Measurements from ENCODE around the gene VASH1. TPM values are rescaled to one million over a fixed set of nuclear protein-coding genes. Genes with fewer than 3 reads are reported as not detected.

VASH1 gene
- total RNA-seq, 1 donor from 2014 or later = 13.1 TPM

DNA sequence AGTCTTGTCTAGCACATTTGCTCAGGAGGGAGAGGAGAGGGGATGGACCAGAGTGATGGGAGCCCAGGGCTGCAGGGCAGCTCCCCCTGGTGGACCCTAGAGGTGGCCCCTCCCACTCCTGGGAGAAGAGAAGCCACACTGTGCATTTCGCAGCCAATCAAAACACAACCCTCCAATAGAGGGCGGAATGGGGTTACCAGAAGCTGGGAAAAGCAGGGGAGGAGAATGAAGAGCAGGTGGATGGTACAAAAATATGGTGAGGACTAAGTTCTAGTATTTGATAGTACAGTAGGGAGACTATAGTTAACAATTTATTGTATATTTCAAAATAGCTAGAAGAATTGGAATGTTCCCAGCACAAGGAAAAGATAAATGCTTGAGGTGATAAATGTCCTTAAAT, 23.6 kb downstream of the VASH1 start:
- peak; percentile 88 for DNase-seq

- no peak for DNase-seq
Observed at GRCh38 chr14:76786601-76787000, 25.3 kb downstream of the VASH1 start.

DNA sequence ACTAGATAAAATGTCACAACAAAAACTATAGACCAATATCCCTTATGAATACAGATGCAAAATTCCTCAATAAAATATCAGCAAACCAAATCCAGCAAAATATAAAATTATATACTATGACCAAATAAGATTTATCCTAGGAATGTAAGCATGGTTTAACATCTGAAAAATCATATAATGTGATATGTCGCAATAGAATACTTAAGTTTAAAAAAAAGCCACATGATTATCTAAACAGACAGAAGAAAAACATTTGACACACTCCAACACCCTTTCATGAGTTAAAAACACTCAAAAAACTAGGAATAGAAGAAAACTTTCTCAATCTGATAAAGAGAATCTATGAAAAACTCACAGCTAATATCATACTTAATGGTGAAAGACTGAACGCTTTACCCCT, 31.2 kb downstream of the VASH1 start:
- no peak for DNase-seq

DNA sequence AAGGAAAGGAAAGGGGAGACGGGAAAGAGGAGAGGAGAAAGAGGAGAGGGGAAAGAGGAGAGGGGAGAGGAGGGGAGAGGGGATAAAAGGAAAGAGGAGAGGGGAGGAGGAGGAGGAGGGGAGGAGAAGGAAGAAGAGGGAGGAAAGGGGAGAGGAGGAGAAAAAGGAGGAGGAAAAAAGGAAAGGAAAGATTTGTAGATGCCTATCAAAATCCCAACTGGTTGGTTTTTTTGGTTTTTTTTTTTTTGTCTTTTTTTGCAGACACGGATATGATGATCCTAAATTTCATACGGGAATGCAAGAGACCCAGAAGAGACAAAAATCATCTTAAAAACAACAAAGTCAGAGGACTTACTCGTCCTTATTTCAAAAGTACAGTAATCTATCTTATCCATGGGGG, 32.1 kb downstream of the VASH1 start:
- no peak for DNase-seq

DNA sequence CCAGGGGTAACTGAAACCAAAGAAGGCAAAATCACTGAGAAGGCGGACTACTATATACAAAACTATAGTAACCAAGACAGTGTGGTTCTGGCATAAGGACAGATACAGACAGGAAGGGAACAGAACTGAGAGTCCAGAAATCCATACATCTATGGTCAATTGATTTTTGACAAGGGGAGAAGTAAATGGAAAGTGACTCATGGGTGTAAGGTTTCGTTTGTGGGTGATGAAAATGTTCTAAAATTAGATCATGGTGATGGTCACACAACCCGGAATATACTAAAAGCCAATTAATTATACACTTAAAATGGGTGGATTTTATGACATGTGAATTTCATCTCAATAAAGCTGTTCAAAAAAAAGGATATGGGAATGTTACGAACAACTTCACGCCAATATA, 32.7 kb downstream of the VASH1 start:
- no peak for DNase-seq

DNA sequence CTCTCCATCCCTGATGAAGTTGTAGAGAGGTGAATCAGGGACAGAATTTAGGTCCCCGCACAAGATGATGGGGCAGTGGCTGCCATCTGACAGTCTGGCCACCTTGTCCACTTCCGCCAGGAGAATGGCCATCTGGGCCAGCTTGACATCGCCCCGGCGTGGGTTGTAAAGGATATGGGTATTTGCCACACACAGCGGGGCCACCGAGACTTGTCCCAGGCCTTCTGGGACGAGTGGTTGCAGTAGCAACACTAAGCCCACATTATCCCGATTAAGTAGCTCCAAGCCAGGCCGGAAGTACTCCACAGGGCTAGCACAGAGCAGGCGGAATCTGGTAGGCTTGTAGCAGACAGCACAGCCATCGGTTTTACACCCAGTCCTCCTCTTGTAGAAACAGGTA, 45.2 kb downstream of the VASH1 start:
- DNase-seq = no peak

DNA sequence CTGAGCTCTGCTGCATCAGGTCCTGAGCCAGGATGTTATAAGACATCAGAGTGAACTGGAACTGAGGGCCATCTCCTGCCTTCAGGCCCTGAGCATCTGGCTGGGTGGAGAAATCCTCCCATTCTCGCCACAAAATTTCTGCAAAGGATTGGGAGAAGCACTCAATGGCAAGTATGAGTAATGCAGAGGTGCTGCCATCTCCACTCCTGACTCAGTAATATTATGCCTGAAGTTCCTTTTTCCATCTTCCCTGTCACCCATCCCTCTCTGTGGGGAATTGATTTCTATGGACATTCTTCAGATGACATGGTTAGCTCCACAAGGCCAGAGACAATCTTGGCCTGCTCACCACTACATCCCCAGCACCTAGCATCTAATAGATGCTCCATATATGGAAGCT, 46.7 kb downstream of the VASH1 start:
- DNase-seq = no peak

GRCh38 chr14:76808990-76809389, 47.7 kb downstream of the VASH1 start:
- DNase-seq = no peak

GRCh38 chr14:76810525-76810924, 49.3 kb downstream of the VASH1 start:
- DNase-seq = no peak

DNA sequence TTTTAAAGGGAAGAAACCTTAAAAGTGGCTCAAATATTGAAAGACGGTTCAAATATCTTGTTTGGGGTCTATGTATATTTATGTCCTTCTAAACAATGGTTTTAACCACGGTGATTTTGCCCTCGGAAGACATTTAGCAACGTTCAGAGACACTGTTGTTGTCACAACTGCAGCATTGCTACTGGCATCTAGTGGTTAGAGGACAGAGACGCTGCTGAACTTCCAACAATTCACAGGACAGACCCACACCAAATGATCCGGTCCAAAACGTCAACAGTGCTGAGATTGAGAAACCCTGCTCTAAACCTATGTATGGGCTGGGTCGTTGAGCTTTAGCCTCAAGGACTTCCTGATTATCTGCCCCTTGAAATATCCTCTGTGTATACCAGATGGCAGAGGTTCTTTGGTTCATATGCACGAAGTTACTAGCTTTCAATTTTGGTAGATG, 49.7 kb downstream of the VASH1 start:
- peak; percentile 48 for DNase-seq

DNA sequence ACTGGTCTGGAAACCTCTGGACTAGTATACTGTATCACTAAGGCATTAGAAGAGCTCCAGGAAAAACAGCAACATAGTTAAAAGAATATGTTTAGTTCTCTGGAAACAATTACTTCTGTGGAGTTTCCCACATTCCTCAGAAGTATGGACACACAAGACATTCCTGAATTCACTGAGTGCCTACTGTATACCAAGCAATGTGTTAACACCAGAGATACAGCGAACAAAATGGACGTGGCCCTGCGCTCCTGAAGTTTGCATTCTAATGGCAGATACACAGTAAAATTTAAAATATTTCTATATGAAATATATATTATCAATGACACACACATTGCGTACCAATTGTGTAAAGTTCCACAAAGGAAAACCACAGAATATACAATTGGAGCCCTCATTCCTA, 50.3 kb downstream of the VASH1 start:
- peak; percentile 18 for DNase-seq

DNA sequence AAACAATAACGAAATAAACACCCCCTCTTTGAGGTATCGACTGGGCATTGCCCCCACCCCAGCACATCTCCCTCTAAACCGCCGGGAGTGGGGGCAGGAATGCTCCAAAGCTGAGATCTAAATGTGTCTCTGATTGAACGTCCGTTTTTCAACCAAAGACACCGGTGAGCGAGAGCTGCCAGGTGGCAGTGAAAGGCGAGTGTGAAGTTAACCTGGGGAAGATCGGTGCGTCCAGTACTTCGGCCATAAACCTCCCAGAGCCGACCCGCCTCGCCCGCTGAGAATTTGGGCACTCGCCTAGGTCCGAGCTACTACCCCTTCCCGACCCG, 50.8 kb downstream of the VASH1 start:
- DNase-seq = peak; percentile 26

DNA sequence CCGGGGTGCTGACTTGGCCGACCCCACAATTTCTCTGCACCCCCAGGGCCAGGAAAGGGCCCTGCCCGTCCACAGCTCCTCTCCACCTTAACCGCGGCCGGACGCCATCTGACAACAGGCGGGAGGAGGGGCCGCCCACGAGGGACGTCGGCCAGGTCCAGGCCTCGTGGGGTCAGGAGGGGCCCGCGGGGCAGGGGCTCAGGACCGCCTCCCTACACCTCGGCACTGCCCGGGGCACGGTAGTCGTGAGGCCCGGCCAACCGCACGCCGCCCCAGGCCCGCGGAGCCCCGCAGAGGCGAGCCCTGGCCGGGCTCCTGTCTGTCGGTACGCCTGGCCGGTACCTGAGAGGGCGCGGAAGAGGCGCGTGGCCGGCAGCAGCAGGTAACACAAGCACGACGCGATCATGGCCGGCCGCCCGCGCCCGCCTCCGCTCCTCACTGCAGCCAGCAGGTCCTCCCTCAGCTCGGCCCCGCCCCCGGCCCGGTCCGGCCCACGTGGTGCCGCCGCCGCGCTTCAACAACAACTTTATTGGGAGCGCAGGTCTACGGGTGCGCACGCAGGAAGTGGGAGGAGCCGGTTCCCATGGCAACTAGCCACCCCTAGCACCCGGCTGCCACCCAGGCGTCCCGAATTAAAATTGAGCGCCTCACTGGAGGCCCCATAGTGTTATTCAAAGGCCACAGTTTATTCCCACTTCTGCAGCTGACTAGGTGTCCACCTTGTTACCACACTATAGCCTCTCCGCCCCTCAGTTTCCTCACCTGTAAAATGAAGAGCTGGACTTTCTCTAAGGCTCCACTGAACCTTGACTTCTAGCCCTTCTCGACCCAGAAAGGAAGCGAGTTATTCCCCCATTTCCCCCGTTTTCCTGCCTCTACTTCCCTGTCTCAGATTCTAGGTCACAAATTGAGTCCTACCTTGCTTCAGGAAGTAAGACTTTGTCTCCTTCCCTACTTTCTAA, 51.4 kb downstream of the VASH1 start, which contains the start of gene ANGEL1:
Gene ANGEL1, minus strand, starts transcription at position 461 of the 962 bp plus-strand sequence. Its CDS starts 55 bp downstream, at position 406.
- peak; percentile 97 for DNase-seq

DNA sequence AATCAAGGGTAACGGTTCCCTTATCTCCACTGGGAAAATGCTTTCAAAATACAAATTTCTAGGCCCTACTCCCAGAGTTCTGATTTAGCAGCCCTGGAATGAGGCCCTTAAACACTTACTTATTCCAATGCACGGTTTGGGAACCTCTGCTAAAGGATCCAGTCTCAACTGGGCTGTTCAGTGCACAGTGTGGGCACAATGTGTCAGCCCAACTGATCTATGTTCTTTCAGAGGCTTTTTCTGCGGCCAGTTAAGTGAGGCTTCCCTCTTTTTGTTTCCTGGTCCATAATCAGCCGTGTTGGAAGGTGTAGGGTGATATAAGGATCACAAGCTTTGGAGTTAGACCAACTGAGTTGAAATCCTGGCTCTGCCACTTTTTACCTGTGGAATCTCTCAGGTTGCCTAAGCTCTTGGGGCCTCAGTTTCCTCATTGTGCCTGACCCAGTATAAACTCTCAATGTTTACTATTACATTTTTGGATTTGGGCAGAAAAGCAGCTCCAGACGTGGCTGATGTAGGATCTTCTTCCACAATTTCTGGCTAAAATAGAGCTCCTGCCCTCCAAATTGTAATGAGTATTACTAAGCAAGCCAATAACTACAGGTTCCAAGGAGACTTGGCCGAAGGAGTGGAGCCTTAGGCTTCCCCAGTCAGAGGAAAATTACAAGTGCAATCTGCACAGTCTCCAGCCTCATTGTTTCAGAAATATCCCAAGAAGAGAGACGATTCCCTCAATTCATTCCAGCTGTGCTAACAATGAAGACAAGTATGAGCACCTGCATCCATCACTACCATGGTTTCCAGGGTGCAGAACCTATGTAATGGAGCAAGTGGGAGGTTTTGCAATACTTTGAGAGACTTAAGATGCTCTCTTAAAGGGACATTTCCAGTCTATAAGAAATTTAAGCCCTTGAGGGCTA, 53.7 kb downstream of the VASH1 start:
- DNase-seq = peak; percentile 91

DNA sequence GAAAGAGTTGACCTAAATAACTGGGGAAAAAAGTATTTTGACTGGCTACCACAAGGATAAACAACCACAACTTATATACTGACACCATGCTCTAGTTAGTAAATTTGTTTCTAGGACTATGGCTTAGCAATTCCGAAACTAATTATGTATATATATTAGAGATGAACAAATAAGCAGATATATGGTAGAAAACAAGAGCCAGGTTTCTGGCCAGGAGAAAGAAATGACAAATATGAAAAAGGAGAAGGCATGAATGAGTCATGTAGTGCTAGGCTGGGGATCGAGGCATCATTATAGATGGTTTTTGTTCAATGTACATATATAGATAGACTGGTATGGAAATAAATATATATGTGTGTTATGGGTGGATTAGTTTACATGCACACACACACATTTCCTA, 59.4 kb downstream of the VASH1 start:
- DNase-seq = no peak

GRCh38 chr14:76826122-76826521, 64.9 kb downstream of the VASH1 start, which contains the start of gene LRRC74A:
TSS of gene LRRC74A (plus strand) at chr14:76826408. CDS start at chr14:76826698, 290 bp downstream.
- DNase-seq = no peak

DNA sequence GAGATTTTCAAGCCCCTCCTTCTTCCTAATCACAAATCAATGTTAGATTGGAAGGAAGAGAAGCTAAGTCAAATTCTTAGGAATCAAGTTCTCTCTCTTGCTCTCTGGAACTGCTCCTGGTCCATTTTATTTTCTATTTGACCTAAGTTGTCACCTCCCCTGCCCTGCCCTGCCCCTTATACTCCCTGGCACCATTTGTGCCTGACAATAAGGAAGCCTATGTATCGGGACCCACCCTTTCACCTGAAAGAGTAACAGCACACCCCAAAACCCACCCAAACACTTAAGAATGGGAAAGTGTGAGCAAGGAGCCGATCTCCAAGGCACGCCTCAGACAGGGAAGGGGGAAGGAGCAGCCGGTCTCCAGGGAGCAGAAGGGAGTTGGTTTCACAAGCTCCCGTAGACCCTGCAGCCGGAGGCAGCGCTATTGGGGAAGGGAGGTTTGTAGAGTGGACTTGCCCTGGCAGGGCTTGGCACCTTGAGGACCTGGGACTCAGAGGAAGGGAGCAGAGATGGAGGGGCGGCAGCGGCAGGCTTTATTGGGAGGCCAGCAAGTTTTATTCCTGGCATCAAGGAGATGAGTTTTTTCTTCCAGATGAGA, 66.5 kb downstream of the VASH1 start:
- no peak for DNase-seq

DNA sequence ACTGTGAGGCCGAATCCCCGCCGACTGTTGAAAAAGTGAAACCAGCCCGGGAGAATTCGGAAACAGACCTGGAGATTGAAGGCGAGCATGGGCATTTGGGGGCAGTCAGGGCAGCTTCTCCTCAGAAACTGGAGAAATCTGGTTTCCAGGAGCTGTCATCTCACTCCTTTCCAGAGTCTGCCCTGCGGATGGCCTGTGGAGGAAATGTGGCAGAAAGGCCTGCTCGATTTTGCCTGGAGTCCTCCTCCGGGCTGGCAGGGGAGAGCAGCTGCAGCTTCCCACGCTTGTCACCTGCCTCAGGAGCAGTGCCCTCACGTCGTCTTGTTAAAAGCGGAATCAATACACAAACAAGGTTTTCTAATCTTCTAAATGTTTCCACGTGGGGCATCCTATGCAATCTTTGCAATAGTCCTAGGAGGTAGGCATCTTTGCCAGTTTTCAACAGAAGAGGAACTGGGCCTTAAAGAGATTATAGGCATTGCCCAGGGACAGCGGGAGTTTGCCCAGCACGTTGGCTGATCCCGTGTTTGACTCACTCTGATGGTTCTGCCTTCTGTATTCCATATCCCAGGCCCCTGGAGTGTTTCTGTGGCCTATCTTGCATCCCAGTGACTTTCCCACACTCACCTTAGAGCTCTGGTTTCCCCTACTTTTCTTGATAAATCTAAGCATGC, 67.2 kb downstream of the VASH1 start:
- peak; percentile 22 for DNase-seq

- peak; percentile 26 for DNase-seq
Observed at GRCh38 chr14:76829013-76829365, 67.7 kb downstream of the VASH1 start.

DNA sequence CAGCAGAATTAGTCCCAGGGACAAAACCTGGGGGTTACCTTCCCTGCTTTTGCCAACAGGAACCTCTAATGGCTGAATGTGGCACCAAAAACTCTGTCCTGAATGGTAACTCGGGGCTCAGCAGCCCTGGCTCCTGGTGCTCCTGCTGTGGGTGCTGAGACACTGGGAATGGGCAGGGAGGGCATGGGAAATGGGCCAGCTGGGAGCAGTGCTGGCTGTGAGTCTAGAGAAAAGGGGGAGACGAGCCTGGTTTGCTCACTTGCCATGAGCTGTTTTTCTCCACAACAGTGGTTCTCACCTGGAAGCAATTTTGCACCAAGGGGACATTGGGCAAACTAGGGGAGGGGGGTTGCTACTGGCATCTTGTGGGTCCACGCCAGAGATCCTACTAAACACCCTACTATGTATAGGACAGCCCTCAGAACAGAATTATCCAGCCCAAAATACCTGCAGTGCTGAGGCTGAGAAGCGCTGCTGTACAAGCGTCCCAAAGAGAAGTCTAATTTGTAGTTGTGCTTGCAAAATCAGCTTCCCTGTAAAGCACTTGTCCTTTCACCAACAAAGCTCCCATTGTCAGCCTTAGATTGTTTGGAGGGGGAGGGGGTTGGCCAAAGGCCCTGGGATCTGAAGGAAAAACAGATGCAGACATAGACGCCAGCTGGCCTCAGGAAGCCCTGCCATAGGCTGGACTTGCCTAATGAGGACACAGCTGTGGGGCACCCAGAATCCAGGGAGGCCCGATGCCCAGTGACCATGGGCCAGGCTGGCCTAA, 68.6 kb downstream of the VASH1 start:
- peak; percentile 95 for DNase-seq

GRCh38 chr14:76830556-76830955, 69.3 kb downstream of the VASH1 start:
- no peak for DNase-seq

Data from tongue (tissue), 2 donors.